Gastroesophageal sphincter (tissue), 4 donors: ENCODE results near the gene UBR3. TPM values are rescaled to one million over a fixed set of nuclear protein-coding genes. Genes with fewer than 3 reads are reported as not detected.

ENCODE experiments used
- ATAC-seq: fragments of 150-250 bp; one replicate; pipeline ENCODE4 v1.9.1; 2016; ENCODE audit warnings: mild to moderate bottlenecking, moderate library complexity
- H3K27ac ChIP-seq, 4 donors: fragments of 200-600 bp; sonication (generic) in 3 of 4; 1 replicate in 3 of 4; 2 replicates in 1 of 4; pipeline ENCODE4 v1.5.1; 2016 to 2019
- H3K27me3 ChIP-seq: fragments of 200-600 bp; sonication (generic); one replicate; pipeline ENCODE4 v1.5.1; 2019
- H3K36me3 ChIP-seq, 2 donors: fragments of 200-600 bp; sonication (generic); one replicate each; pipeline ENCODE4 v1.5.1; 2019; ENCODE audit warnings: control low read depth in 1 of 2
- H3K4me1 ChIP-seq, 3 donors: fragments of 200-600 bp; sonication (generic); 1 replicate in 2 of 3; 2 replicates in 1 of 3; pipeline ENCODE4 v1.5.1; 2016 to 2019; ENCODE audit warnings: control low read depth in 2 of 3
- H3K4me3 ChIP-seq, 2 donors: fragments of 200-600 bp; sonication (generic); one replicate each; pipeline ENCODE4 v1.5.1; 2019; ENCODE audit warnings: mild to moderate bottlenecking in 1 of 2, moderate library complexity in 1 of 2
- H3K9me3 ChIP-seq, 3 donors: fragments of 200-600 bp; sonication (generic); one replicate each; pipeline ENCODE4 v1.5.1; 2017 to 2019; ENCODE audit warnings: control low read depth in 2 of 3
- CTCF ChIP-seq, 4 experiments: fragments of 200-600 bp in 2 of 4; fragments of 450-650 bp in 2 of 4; sonication (generic) in 1 of 4; IDR thresholded peaks; one replicate each; pipeline ENCODE4 v1.5.1; 2017 to 2019; ENCODE audit warnings: antibody characterized with exemption in 4 of 4, mild to moderate bottlenecking in 2 of 4, moderate library complexity in 2 of 4
- EP300 ChIP-seq: sonication (generic); formaldehyde crosslinking; IDR thresholded peaks from one replicate; pipeline ENCODE4 v1.6.1; 2017; ENCODE audit warnings: antibody characterized with exemption, mild to moderate bottlenecking
- POLR2A ChIP-seq, 2 donors: fragments of 450-650 bp; IDR thresholded peaks; one replicate each; pipeline ENCODE4 v1.6.1; 2017; ENCODE audit warnings: antibody characterized with exemption in 2 of 2, mild to moderate bottlenecking in 2 of 2, moderate library complexity in 1 of 2
- POLR2AphosphoS5 ChIP-seq: sonication (generic); formaldehyde crosslinking; IDR thresholded peaks from one replicate; pipeline ENCODE4 v1.6.1; 2017; ENCODE audit warnings: antibody characterized with exemption
- WGBS, 2 donors: methylation state at CpG; one replicate each; pipeline ENCODE4 v1.1.5; 2018; ENCODE audit warnings: low coverage in 1 of 2; 5-methylcytosine and 5-hydroxymethylcytosine counted together
- total RNA-seq, 4 donors: library from RNA; depleted of rRNA; stranded (reverse); fragments of >200 nt; gene quantifications; one replicate each; pipeline ENCODE4 v1.1.0, GENCODE V29; 2016

Gene UBR3
- total RNA-seq, 4 donors from 2014 or later: 52.9 to 122 (median 66.9) TPM

DNA sequence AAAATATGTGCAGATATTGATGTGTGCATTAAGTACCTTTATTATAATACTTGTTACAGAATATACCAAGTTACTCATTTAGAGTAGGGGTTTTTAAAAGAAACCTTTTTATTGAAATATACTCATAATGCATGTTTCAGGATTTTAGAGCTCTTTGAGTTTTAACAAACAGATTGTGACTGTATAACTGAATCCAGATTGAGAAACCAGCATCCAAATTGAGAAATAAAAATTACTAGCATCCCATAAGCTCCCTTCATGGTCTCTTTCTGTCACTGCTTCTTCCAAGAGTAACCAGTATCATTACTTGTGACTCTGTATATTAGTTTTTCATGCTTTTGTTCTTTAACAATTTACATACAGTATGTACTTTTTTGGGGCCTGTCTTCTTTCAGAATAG, 156.9 kb downstream of the UBR3 start:
- Histone ChIP-seq H3K27ac (no peak overlapping the region), H3K4me3 (no peak overlapping the region), H3K36me3 (peaks cover 0 to 23% of the 10 kb centered on the region in 2 donors), H3K27me3 (no peaks in the 10 kb centered on the region), H3K9me3 (no peaks in the 10 kb centered on the region), H3K4me1 (no peaks in the 10 kb centered on the region)
- TF ChIP-seq EP300 (no peak), CTCF (IDR thresholded peaks at IDR 0.05) (no peak), POLR2A (IDR thresholded peaks at IDR 0.05) (no peak), POLR2AphosphoS5 (no peak)
- no peak for ATAC-seq

DNA sequence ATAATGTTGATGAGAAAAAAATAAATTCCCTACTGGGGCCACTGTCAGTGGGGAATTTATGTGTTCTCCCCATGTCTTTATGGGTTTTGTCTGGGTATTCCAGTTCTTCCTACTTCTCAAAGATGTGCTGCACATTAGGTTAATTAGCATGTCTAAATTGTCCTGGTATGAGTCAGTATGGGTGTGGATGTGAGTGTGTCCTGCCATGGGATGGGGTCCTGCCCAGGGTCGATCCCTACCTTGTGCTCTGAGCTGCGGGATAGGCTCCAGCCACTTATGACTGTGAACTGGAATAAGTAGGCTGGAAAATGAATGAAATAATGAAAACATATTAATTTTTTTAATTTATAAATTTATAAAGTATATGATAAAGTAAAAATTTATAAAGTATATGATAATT, 167.5 kb downstream of the UBR3 start:
- TF ChIP-seq CTCF (IDR thresholded peaks at IDR 0.05): no peak
- TF ChIP-seq EP300: no peak
- TF ChIP-seq POLR2AphosphoS5: no peak
- no peak for TF ChIP-seq POLR2A (IDR thresholded peaks at IDR 0.05)
- no peak for ATAC-seq
- Histone ChIP-seq H3K27me3 (no peaks in the 10 kb centered on the region), H3K27ac (no peak overlapping the region), H3K4me3 (no peak overlapping the region), H3K4me1 (peaks cover 0 to 11% (median 0%) of the 10 kb centered on the region in 3 donors), H3K36me3 (peaks cover 0 to 34% of the 10 kb centered on the region in 2 donors), H3K9me3 (peaks cover 0 to 6% (median 0%) of the 10 kb centered on the region in 3 donors)
- 100% methylated on average over 2 of the region's 2 CpGs; no CpG with 5 or more reads in 1 of the 2 donors for WGBS, 2 donors

DNA sequence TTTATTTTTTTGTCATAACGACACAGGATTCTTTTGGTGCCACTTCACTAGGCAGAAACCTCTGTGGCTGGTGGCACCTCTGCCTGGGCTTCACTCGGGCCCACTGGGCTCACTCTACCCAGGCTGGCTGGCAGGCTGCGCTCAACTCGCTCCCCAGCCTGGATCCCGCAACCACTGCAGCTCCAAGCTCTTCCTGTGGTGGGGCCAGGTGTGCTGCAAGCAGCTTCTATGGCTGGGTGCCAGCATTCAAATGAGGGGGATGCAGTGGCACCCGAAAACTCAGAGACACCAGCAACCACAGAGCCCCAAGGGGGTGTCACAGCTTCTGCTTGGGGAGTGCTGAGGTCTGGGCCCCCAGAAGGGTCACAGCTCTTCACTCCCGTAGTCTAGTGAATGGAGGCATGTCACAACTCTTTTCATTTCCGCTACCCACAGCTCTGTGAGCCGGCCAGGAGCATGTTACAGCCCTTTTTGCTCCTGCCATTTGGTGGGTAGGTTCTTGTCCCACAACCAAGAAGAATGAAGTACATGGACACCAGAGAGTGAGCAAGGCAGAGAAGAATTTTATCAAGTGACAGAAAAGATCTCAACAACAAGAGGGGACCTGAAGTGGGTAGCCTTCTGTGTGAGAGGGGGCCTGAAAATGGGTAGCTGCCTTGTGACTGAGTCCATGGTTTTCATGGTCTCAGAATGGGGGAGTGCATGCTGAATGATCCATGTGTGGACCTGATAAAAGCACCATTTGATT, 170.1 kb downstream of the UBR3 start:
- WGBS, 2 donors: 100% methylated on average over 1 to 2 of the region's 9 CpGs
- H3K27me3 ChIP-seq: no peaks in the 10 kb centered on the region
- peaks cover 0 to 11% (median 0%) of the 10 kb centered on the region in 3 donors for H3K4me1 ChIP-seq
- no peak overlapping the region for H3K27ac ChIP-seq
- peaks cover 0 to 6% (median 0%) of the 10 kb centered on the region in 3 donors for H3K9me3 ChIP-seq
- H3K36me3 ChIP-seq: peaks cover under 1 to 42% of the 10 kb centered on the region in 2 donors
- H3K4me3 ChIP-seq: no peak overlapping the region
- TF ChIP-seq CTCF (IDR thresholded peaks at IDR 0.05) (no peak), POLR2AphosphoS5 (no peak), EP300 (no peak), POLR2A (IDR thresholded peaks at IDR 0.05) (no peak)
- no peak for ATAC-seq

DNA sequence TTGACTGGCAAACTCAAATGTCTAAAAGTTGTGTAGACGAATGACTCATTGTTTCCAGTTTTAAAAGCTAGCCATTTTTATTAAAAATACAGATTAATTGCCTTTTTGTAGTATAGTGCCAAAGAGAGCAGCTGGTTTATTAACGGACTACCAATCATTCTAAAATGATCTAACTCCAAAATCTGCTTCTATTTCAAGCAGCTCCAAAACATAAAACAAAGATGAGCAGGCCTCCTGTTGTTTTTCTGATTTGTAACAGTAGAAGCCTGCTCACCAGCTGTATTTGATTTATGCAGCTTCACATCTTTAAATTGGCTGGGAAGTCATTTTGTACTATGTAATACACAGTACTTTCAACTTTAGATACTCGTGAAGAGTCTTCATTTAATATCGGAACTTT, 171.8 kb downstream of the UBR3 start:
- Histone ChIP-seq H3K9me3 (peaks cover 0 to 6% (median 0%) of the 10 kb centered on the region in 3 donors), H3K4me1 (peaks cover 0 to 11% (median 0%) of the 10 kb centered on the region in 3 donors), H3K4me3 (no peak overlapping the region), H3K27ac (no peak overlapping the region), H3K27me3 (no peaks in the 10 kb centered on the region), H3K36me3 (peaks cover 3 to 59% of the 10 kb centered on the region in 2 donors)
- TF ChIP-seq EP300 (no peak), POLR2A (IDR thresholded peaks at IDR 0.05) (no peak), CTCF (IDR thresholded peaks at IDR 0.05) (no peak)
- WGBS, 2 donors: 47 to 59% methylated on average over 4 of the region's 4 CpGs
- no peak for ATAC-seq

GRCh38 chr2:170002096-170002495, 174.8 kb downstream of the UBR3 start:
- Histone ChIP-seq H3K36me3 (peaks cover 3 to 58% of the 10 kb centered on the region in 2 donors), H3K9me3 (peaks cover 0 to 4% (median 0%) of the 10 kb centered on the region in 3 donors), H3K4me1 (peaks cover 0 to 11% (median 0%) of the 10 kb centered on the region in 3 donors), H3K27me3 (no peaks in the 10 kb centered on the region), H3K4me3 (no peak overlapping the region), H3K27ac (no peak overlapping the region)
- WGBS, 2 donors: 91 to 100% methylated on average over 1 of the region's 1 CpG
- no peak for ATAC-seq
- TF ChIP-seq POLR2A (IDR thresholded peaks at IDR 0.05): no peak
- no peak for TF ChIP-seq POLR2AphosphoS5
- no peak for TF ChIP-seq CTCF (IDR thresholded peaks at IDR 0.05)
- TF ChIP-seq EP300: no peak
